PC-3 (cell line): ENCODE measurements around the gene PAPPA.
A peak's percentile ranks its signal among the peaks of the same experiment; 100 is the strongest.

Experiments used
- EZH2 ChIP-seq: fragments of 300-600 bp; sonication (generic); IDR thresholded peaks from one replicate; pipeline ENCODE4 v1.6.1; 2017; ENCODE audit warnings: antibody characterized with exemption, mild to moderate bottlenecking, low read length; ENCODE audit not compliant: unreplicated experiment
- EZH2phosphoT487 ChIP-seq: fragments of 300-600 bp; sonication (generic); IDR thresholded peaks from 2 replicates; pipeline ENCODE4 v1.6.1; 2018; ENCODE audit warnings: mild to moderate bottlenecking, antibody characterized with exemption, low read length, borderline replicate concordance
- TF ChIP-seq, protein P1 (sequence below): fragments of 300-600 bp; sonication (generic); conservative IDR thresholded peaks from 2 replicates; pipeline ENCODE4 v1.5.1; 2017; ENCODE audit warnings: antibody characterized with exemption, low read depth, mild to moderate bottlenecking, low read length

- TF ChIP-seq EZH2 (no peak), EZH2phosphoT487 (no peak)
- TF ChIP-seq, protein P1, sequence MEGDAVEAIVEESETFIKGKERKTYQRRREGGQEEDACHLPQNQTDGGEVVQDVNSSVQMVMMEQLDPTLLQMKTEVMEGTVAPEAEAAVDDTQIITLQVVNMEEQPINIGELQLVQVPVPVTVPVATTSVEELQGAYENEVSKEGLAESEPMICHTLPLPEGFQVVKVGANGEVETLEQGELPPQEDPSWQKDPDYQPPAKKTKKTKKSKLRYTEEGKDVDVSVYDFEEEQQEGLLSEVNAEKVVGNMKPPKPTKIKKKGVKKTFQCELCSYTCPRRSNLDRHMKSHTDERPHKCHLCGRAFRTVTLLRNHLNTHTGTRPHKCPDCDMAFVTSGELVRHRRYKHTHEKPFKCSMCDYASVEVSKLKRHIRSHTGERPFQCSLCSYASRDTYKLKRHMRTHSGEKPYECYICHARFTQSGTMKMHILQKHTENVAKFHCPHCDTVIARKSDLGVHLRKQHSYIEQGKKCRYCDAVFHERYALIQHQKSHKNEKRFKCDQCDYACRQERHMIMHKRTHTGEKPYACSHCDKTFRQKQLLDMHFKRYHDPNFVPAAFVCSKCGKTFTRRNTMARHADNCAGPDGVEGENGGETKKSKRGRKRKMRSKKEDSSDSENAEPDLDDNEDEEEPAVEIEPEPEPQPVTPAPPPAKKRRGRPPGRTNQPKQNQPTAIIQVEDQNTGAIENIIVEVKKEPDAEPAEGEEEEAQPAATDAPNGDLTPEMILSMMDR: peak; percentile 19; the same call in 1 of the 2 replicates
Measured at GRCh38 chr9:116208417-116209232, 55.0 kb downstream of the PAPPA start.
